Panc1 (cell line): ENCODE results near the gene RSRC2. TPM values are rescaled to one million over a fixed set of nuclear protein-coding genes. Genes with fewer than 3 reads are reported as not detected.

Source experiments
- ATAC-seq: fragments of 200-7000 bp; cut with Tn5 transposase; 2 replicates; pipeline ENCODE4 v1.9.1; 2020; ENCODE audit warnings: mild to moderate bottlenecking, moderate library complexity
- BruUV-seq: library from RNA; stranded (reverse); fragments of 400-500 nt; replicated peaks from 2 replicates; lab custom pipeline; 2021; lab: Mats Ljungman, UMichigan
- CTCF ChIA-PET: fragments of 300-600 bp; sonication (Branson Sonifier 250); formaldehyde crosslinking; loops from one replicate; lab custom pipeline; 2022; ENCODE audit warnings: antibody characterized with exemption; lab: Charles Lee
- POLR2A ChIA-PET: fragments of 300-600 bp; sonication (Branson Sonifier 250); formaldehyde crosslinking; loops from one replicate; lab custom pipeline; 2022; ENCODE audit warnings: antibody characterized with exemption; lab: Charles Lee
- DNase-seq: peaks from one replicate; pipeline ENCODE4 v3.0.0-alpha.2; 2010; ENCODE audit warnings: low read depth, low spot score
- H3K27ac ChIP-seq: 2 replicates; pipeline ENCODE4 v1.5.1; 2011; ENCODE audit warnings: mild to moderate bottlenecking, low read length, inconsistent platforms
- H3K27me3 ChIP-seq: fragments of 200-500 bp; sonication (Bioruptor generic); 2 replicates; pipeline ENCODE4 v1.6.0; 2014; ENCODE audit warnings: low read length, inconsistent platforms; ENCODE audit not compliant: control insufficient read depth, insufficient read depth
- H3K36me3 ChIP-seq: fragments of 200-500 bp; sonication (Bioruptor generic); 2 replicates; pipeline ENCODE4 v1.5.1; 2014; ENCODE audit warnings: inconsistent platforms, mild to moderate bottlenecking, low read length, moderate library complexity; ENCODE audit not compliant: control insufficient read depth, insufficient read depth
- H3K4me1 ChIP-seq: 2 replicates; pipeline ENCODE4 v1.5.1; 2011; ENCODE audit warnings: inconsistent platforms, mild to moderate bottlenecking, low read length, moderate library complexity; ENCODE audit not compliant: control insufficient read depth, insufficient read depth
- H3K4me3 ChIP-seq, 2 experiments: 2 replicates each; pipeline ENCODE4 v1.5.1; 2011 to 2012; ENCODE audit warnings: low read depth in 2 of 2, low read length in 2 of 2, mild to moderate bottlenecking in 2 of 2, inconsistent platforms in 1 of 2, moderate library complexity in 1 of 2
- H3K9me3 ChIP-seq: fragments of 200-500 bp; sonication (Bioruptor generic); 2 replicates; pipeline ENCODE4 v1.5.1; 2014; ENCODE audit warnings: low read depth, mild to moderate bottlenecking, inconsistent platforms, low read length, moderate library complexity; ENCODE audit not compliant: control insufficient read depth, insufficient read depth
- CTCF ChIP-seq: fragments of 450-650 bp; IDR thresholded peaks from 2 replicates; pipeline ENCODE4 v1.5.1; 2017; ENCODE audit warnings: mild to moderate bottlenecking
- POLR2AphosphoS5 ChIP-seq: IDR thresholded peaks from 2 replicates; pipeline ENCODE4 v1.6.1; 2012; ENCODE audit warnings: mild to moderate bottlenecking, low read depth, low read length, moderate library complexity
- SIN3A ChIP-seq: IDR thresholded peaks from 2 replicates; pipeline ENCODE4 v1.6.1; 2012; ENCODE audit warnings: low read depth, mild to moderate bottlenecking, low read length, moderate library complexity, borderline replicate concordance; ENCODE audit not compliant: insufficient read depth
- TCF7L2 ChIP-seq: IDR thresholded peaks from 2 replicates; pipeline ENCODE4 v1.6.1; 2011; ENCODE audit warnings: mild to moderate bottlenecking, low read depth, low read length, inconsistent platforms
- in situ Hi-C: cut with HindIII; loops from 2 replicates; pipeline ENCODE4 v1.10.0; 2016; ENCODE audit warnings: low sequenced_read_pairs, low pct_unique_long_range_greater_than_20kb
- intact Hi-C: fragments of 100-400 bp; cut with micrococcal nuclease; formaldehyde crosslinking; loops from one replicate; pipeline ENCODE4 v1.10.0; 2022; ENCODE audit not compliant: unreplicated experiment
- total RNA-seq: library from RNA; stranded (reverse); gene quantifications from one replicate; pipeline ENCODE4 v1.2.1, GENCODE V29; 2021; ENCODE audit not compliant: unreplicated experiment
- TF ChIP-seq, protein P1 (sequence below), 2 experiments: IDR thresholded peaks; 2 replicates each; pipeline ENCODE4 v1.6.1; 2011 to 2012; ENCODE audit warnings: low read depth in 2 of 2, control low read depth in 1 of 2, low read length in 1 of 2, mild to moderate bottlenecking in 1 of 2, moderate library complexity in 1 of 2; ENCODE audit not compliant: insufficient read depth in 1 of 2

The RSRC2 gene
- total RNA-seq, 1 experiment from 2014 or later: 57.8 TPM

- Histone ChIP-seq H3K27me3 (no peaks in the 10 kb centered on the region), H3K27ac (no peak overlapping the region), H3K9me3 (no peaks in the 10 kb centered on the region), H3K4me3 (no peak overlapping the region), H3K36me3 (no peaks in the 10 kb centered on the region), H3K4me1 (peaks cover 3% of the 10 kb centered on the region; the same call in 1 of the 2 replicates)
- CTCF ChIA-PET: no interaction called here
- intact Hi-C loops (no loop called here), in situ Hi-C loops (no loop called here)
- DNase-seq (no peak), ATAC-seq (peak; percentile 49; the same call in 1 of the 2 replicates)
- TF ChIP-seq TCF7L2: no peak
- no peak for TF ChIP-seq CTCF
- TF ChIP-seq, protein P1, sequence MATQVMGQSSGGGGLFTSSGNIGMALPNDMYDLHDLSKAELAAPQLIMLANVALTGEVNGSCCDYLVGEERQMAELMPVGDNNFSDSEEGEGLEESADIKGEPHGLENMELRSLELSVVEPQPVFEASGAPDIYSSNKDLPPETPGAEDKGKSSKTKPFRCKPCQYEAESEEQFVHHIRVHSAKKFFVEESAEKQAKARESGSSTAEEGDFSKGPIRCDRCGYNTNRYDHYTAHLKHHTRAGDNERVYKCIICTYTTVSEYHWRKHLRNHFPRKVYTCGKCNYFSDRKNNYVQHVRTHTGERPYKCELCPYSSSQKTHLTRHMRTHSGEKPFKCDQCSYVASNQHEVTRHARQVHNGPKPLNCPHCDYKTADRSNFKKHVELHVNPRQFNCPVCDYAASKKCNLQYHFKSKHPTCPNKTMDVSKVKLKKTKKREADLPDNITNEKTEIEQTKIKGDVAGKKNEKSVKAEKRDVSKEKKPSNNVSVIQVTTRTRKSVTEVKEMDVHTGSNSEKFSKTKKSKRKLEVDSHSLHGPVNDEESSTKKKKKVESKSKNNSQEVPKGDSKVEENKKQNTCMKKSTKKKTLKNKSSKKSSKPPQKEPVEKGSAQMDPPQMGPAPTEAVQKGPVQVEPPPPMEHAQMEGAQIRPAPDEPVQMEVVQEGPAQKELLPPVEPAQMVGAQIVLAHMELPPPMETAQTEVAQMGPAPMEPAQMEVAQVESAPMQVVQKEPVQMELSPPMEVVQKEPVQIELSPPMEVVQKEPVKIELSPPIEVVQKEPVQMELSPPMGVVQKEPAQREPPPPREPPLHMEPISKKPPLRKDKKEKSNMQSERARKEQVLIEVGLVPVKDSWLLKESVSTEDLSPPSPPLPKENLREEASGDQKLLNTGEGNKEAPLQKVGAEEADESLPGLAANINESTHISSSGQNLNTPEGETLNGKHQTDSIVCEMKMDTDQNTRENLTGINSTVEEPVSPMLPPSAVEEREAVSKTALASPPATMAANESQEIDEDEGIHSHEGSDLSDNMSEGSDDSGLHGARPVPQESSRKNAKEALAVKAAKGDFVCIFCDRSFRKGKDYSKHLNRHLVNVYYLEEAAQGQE (IDR thresholded peaks at IDR 0.05; ENCODE audit: insufficient read depth in 1 of 2, low read depth in 2 of 2, low read length in 1 of 2): no peak
- TF ChIP-seq POLR2AphosphoS5: no peak
- no peak for TF ChIP-seq SIN3A
- no TSS peak for BruUV-seq
- POLR2A ChIA-PET: interaction anchor here (0.7 kb wide), 1 partner anchor 121 kb away, joined by 8 read pairs; no protein-coding TSS in a partner anchor
Observed at GRCh38 chr12:122459211-122459610, 67.5 kb downstream of the RSRC2 start.

DNA sequence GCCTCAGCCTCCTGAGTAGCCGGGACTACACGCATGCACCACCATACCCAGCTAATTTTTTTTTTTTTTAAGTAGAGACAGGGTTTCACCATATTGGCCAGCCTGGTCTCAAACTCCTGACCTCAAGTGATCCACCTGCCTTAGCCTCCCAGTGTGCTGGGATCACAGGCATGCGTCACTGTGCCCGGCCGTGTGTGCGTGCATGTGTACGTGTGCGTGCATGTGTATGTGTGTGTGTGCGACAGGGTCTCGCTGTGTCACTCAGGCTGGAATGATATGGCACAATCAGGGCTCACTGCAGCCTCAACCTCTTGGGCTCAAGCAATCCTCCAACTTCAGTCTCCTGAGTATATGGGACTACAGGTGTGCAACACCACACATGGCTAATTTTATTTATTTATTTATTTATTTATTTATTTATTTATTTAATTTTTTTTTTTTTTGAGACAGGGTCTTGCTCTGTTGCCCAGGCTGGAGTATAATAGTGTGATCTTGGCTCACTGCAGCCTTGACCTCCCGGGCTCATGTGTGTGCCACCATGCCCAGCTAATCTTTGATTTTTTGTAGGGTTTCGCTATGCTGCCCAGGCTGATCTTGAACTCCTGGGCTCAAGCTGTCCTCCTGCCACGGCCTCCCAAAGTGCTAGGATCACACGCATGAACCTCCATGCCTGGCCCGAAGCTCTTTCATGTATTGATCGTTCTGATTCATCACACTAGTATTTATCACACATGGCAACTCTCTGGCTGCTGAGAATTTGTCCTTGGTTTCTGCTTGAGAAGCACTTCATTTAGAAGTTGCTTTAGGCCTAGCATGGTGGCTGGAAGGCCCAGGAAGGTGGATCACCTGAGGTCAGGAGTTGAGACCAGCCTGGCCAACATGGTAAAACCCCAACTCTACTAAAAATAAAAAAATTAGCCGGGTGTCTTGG is 68.4 kb downstream of the RSRC2 start:
- no peaks in the 10 kb centered on the region for H3K27me3 ChIP-seq
- H3K9me3 ChIP-seq: no peaks in the 10 kb centered on the region
- no peak overlapping the region for H3K4me3 ChIP-seq
- intact Hi-C loops (no loop called here), in situ Hi-C loops (no loop called here)
- no peak for ATAC-seq
- DNase-seq: no peak
- peaks cover 3% of the 10 kb centered on the region; the same call in 1 of the 2 replicates for H3K4me1 ChIP-seq
- ChIA-PET CTCF (no interaction called here), POLR2A (interaction anchor here (0.7 kb wide), 1 partner anchor 121 kb away, joined by 8 read pairs; no protein-coding TSS in a partner anchor)
- H3K27ac ChIP-seq: no peak overlapping the region
- TF ChIP-seq POLR2AphosphoS5: no peak
- no peak for TF ChIP-seq SIN3A
- no peak for TF ChIP-seq CTCF
- TF ChIP-seq, protein P1 (IDR thresholded peaks at IDR 0.05; ENCODE audit: insufficient read depth in 1 of 2, low read depth in 2 of 2, low read length in 1 of 2): no peak
- TF ChIP-seq TCF7L2: no peak
- BruUV-seq: no TSS peak
- no peaks in the 10 kb centered on the region for H3K36me3 ChIP-seq
